IPS-11a (cell line): ENCODE data around the gene ZNF622.
"Not testable (repeated sequence)": the region's sequence is repeated elsewhere in the genome, so short reads cannot be mapped to it uniquely, and the experiment has no call there.

Experiments
- H3K4me3 ChIP-seq: one replicate; pipeline ENCODE4 v1.5.1; 2013; ENCODE audit warnings: low read depth, low read length, control low read depth

ZNF622 gene

GRCh38 chr5:16436065-16436682 lies 29.4 kb downstream of the ZNF622 start:
- not testable (repeated sequence) for H3K4me3 ChIP-seq

- no peak overlapping the region for H3K4me3 ChIP-seq
Observed at GRCh38 chr5:16431490-16431889, 34.1 kb downstream of the ZNF622 start.

- no peak overlapping the region for H3K4me3 ChIP-seq
Observed at GRCh38 chr5:16430349-16431089, 35.1 kb downstream of the ZNF622 start.

GRCh38 chr5:16428359-16428758 lies 37.2 kb downstream of the ZNF622 start:
- no peak overlapping the region for H3K4me3 ChIP-seq

- H3K4me3 ChIP-seq = no peak overlapping the region
Observed at GRCh38 chr5:16427587-16427986, 38.0 kb downstream of the ZNF622 start.

GRCh38 chr5:16418471-16418922 lies 47.1 kb downstream of the ZNF622 start:
- no peak overlapping the region for H3K4me3 ChIP-seq

- no peak overlapping the region for H3K4me3 ChIP-seq
Observed at GRCh38 chr5:16417398-16418074, 48.1 kb downstream of the ZNF622 start.

- H3K4me3 ChIP-seq = no peak overlapping the region
Observed at GRCh38 chr5:16414861-16415260, 50.7 kb downstream of the ZNF622 start.

- H3K4me3 ChIP-seq = no peak overlapping the region
Observed at GRCh38 chr5:16413166-16413860, 52.3 kb downstream of the ZNF622 start.

- H3K4me3 ChIP-seq = no peak overlapping the region
Observed at GRCh38 chr5:16412556-16412955, 53.0 kb downstream of the ZNF622 start.

GRCh38 chr5:16411741-16412455 lies 53.7 kb downstream of the ZNF622 start:
- H3K4me3 ChIP-seq = no peak overlapping the region

- no peak overlapping the region for H3K4me3 ChIP-seq
Observed at GRCh38 chr5:16411235-16411634, 54.4 kb downstream of the ZNF622 start.

GRCh38 chr5:16410338-16410737 lies 55.3 kb downstream of the ZNF622 start:
- H3K4me3 ChIP-seq = no peak overlapping the region

GRCh38 chr5:16406630-16407029 lies 59.0 kb downstream of the ZNF622 start:
- H3K4me3 ChIP-seq = no peak overlapping the region

GRCh38 chr5:16406023-16406422 lies 59.6 kb downstream of the ZNF622 start:
- no peak overlapping the region for H3K4me3 ChIP-seq
